HG03103 (cell line): ENCODE results near the gene CDC34.

ENCODE experiments used
- ATAC-seq: cut with Tn5 transposase; IDR thresholded peaks from one replicate; pipeline ENCODE4 v1.9.1; 2021; ENCODE audit warnings: low read depth; ENCODE audit not compliant: unreplicated experiment

Gene CDC34

DNA sequence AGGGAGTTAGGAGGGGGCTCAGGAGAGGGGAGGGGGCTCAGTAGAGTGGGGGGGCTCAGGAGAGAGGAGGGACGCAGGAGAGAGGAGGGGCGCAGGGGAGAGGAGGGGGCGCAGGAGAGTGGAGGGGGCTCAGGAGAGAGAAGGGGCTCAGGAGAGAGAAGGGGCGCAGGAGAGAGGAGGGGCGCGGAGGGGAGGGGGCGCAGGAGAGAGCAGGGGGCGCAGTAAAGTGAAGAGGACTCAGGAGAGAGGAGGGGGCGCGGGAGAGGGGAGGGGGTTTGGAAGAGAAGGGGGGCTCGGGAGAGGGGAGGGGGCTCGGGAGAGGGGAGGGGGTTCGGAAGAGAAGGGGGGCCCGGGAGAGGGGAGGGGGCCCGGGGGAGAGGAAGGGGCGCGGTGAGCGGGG is 34.6 kb upstream of the CDC34 start:
- ATAC-seq = no peak

DNA sequence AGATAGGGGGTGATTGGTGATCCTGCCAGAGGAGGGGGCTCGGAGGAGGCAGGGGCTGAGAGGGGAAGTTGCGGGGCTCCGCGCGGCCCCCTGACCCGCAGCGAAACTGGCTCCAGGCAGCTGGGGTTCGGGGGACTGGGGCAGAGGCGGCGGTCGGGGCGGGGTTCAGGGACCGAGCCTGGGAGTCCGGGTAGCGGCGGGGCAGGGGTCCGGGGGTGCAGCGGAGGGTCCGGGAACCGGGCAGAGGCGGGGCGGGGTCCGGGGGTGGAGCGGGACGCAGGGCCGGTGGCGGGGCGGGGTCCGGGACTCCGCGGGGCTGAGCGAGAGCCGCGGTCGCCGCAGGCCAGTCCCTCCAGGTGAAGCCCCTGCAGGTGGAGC is 34.1 kb upstream of the CDC34 start:
- no peak for ATAC-seq

DNA sequence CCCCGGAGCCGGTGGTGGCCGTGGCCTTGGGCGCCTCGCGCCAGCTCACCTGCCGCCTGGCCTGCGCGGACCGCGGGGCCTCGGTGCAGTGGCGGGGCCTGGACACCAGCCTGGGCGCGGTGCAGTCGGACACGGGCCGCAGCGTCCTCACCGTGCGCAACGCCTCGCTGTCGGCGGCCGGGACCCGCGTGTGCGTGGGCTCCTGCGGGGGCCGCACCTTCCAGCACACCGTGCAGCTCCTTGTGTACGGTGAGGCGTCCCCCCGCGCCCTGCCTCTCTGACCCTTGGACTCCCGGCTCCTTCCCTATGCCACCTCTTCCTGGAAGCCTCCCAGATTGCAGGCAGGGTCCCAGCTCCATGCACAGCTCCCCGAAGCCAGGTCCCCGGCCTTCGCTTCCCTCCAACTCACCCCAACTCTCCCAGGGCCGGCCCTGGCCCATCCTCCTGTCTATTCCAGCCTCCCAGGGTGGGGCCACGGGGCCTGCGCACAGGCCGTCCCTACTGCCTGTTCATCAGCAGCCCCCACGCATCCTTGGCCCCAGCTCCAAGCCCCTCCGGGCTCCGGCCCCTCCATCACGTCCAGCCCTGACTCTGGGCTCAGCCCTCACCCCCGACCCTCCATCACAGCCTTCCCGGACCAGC is 33.6 kb upstream of the CDC34 start:
- ATAC-seq = no peak

DNA sequence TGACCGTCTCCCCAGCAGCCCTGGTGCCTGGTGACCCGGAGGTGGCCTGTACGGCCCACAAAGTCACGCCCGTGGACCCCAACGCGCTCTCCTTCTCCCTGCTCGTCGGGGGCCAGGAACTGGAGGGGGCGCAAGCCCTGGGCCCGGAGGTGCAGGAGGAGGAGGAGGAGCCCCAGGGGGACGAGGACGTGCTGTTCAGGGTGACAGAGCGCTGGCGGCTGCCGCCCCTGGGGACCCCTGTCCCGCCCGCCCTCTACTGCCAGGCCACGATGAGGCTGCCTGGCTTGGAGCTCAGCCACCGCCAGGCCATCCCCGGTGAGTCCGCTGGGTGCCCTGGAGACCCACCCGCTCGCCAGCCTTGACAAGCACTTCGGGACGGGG is 33.1 kb upstream of the CDC34 start:
- no peak for ATAC-seq

DNA sequence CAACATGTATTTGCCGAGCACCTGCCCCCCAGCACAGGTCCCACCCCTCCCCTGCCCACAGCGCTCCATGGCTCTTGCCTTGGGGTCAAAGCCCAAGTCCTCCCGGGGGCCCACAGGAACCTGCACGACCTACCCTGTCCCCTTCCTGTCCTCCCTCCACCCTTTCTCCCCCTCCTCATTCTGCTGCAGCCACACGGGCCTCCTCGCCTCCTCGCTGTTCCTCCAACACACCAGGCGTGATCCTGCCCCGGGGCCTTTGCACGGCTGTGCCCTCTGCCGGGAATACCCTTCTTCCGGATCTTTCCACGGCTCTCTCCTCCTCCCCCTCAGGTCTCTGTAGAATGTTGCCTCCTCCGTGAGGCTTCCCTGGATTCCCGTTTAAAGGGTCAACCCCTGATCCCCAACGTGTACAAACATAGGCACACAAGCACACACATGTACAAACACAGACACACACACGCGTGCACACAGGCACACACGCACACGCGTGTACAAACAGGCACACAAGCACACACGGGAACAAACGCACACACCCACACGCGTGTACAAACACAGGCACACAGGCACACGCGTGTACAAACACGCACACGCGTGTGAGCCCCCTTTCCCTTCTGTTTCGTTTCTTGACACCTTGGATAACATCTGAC is 32.5 kb upstream of the CDC34 start:
- ATAC-seq = no peak

DNA sequence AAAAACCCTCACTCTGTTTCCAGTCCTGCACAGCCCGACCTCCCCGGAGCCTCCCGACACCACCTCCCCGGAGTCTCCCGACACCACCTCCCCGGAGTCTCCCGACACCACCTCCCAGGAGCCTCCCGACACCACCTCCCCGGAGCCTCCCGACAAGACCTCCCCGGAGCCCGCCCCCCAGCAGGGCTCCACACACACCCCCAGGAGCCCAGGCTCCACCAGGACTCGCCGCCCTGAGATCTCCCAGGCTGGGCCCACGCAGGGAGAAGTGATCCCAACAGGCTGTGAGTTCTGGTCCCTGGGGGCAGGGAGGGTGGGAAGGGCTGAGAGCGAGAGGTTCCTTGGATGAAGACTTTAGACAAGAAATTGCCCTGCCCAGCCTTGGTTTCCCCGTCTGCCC is 29.9 kb upstream of the CDC34 start:
- no peak for ATAC-seq

DNA sequence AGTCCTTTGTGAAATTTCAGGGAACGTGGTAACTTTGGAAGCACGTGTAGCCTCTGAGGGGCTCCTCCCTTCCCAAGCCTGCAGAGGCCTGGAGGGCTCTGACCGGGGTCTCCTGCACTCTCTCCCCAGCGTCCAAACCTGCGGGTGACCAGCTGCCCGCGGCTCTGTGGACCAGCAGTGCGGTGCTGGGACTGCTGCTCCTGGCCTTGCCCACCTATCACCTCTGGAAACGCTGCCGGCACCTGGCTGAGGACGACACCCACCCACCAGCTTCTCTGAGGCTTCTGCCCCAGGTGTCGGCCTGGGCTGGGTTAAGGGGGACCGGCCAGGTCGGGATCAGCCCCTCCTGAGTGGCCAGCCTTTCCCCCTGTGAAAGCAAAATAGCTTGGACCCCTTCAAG is 26.9 kb upstream of the CDC34 start:
- ATAC-seq = no peak

DNA sequence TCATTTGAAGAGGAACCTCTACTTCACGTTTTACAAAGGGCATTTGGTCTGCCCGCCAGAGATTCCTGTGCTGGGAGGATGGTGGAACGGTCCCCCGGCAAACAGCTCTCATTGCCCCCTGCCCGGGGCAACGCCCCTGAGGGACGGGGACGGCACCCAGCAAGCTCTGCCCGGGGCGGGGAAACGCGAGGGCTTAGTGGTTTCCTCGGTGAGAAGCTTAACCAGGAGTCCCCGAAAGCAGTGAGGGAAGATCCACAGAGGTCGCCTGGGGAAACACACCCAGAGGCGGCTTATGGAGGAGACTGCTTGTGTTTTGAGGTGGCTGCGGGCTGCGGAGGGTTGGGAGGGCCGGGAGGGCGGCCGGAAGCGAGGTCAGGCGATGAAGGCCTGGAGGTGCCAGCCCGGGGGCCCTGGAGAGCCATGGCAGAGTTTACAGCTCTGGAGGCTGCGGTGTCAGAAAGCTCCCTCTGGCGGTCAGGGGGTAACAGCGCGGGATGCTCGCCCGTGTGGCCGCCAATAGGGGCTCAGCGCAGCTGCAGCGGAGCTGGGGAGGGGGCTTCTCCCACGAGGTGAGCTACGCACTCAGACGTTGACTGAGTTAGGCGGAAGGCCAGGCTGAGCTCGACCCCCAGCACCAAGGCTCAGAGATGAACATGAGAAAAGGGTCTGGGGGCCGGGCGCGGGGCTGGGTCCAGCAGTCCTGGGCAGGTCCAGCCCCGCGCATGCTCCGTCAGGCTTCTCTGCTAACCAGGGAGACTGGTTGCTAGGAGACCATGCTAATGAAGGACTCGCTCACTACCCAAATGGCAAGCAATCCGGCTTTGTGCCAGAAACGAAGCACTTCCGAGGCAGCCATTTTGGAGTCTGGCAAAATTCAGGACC is 24.9 kb upstream of the CDC34 start:
- peak; percentile 55 for ATAC-seq

DNA sequence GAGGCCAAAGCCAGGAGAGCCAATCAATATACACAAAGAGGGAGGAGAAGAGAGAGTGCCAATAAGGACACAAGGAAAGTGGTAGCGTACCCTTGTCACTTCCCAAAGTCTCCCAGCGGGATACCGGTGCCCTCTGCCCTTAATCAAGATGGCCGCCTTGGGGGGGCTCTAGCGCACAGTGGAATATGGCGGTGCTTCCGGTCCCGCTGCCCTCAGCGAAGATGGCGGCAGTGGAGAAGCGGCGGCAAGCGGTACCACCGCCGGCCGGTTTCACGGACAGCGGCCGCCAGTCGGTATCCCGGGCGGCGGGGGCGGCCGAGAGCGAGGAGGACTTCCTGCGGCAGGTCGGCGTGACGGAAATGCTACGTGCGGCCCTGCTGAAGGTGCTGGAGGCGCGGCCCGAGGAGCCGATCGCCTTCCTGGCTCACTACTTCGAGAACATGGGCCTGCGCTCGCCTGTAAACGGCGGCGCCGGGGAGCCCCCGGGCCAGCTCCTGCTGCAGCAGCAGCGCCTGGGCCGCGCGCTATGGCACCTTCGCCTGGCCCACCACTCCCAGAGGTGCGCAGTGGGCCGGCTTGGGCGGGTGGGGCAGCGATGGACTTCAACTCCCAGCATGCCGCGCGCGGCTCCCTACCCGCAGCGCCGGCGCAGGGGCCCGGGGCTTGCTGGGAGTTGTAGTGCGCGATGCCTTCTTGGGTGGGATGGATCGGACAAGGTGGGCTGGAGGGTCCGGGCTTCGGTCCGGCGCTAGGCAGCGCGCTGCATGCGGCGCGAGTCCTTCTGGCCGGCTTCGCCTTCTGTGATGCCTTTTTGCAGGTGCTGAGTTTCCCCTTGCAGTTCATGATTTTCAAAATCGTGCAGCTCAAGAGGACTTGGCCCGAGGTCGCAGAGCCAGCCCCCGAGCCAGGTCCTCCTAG is 24.0 kb upstream of the CDC34 start, which contains the start of gene TPGS1:
Gene TPGS1, plus strand, starts transcription at position 212 of the 918 bp plus-strand sequence. Its CDS starts 10 bp downstream, at position 222.
- peak; percentile 48 for ATAC-seq

DNA sequence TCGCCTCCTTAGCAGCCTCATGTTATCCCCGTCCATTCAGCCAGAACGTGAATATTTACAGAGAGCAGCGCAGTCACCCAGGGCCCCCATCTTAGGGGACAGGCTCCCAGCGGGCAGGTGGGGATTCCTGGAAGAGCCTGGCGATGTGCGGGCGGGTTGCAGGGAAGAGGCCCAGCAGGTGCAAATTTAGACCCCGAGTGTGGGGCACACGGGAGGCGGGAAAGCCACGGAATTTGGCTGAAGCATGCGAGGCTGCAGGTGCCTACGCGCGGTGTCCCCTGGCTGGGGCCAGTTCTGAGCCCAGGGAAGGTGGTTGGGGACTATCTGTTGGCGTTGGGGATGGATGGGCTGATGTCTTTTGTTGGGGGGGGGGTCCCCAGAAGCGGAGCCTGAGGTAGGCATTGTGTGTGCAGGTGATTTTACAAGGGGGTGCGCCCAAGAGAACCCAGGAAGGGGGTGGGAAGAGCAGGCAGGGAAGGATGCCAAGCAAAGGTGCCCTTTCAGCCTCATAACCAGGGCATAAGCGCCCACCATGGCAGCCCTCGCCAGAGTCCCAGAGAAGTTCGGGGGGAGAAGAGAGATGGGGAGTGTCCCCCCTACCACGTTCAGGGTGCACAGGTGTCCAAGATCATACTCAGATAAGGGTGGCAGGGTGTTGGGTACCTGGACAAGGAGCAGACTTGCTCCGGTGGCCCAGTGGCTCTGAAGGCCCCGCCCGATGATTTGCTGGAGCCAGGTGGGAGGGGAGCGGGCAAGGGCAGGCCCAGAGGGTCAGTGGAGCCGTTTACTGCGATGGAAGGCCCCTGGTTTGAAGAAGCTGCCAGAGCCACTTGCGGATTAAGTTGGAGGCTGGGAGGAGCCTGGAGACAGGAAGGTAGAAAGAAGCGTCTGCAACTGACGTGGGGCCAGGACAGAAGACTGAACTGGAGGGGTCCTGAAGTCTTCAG is 23.1 kb upstream of the CDC34 start:
- no peak for ATAC-seq

DNA sequence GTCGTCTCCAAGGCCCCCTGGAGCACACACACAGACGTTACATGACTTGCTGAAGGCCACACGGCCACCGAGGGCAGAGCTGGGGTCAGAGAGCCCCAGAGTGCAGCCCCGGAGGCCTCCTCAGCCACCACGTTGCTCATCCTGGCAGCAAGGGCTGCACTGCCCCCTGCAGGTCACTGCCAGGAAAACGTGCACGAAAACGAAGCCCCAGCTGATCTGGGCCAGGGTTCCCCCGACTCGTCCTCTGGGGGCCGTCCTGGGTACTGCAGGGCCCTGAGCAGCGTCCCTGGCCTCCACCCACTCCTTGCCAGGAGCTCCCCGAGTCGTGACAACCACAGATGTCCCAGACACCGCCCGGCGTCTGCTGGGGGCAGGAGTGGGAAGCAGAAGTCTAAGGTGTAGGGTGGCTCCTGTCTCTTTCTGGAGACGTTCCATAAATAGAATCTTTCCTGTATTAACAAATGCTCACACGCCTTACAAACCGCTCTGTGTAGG is 20.9 kb upstream of the CDC34 start:
- ATAC-seq = no peak

DNA sequence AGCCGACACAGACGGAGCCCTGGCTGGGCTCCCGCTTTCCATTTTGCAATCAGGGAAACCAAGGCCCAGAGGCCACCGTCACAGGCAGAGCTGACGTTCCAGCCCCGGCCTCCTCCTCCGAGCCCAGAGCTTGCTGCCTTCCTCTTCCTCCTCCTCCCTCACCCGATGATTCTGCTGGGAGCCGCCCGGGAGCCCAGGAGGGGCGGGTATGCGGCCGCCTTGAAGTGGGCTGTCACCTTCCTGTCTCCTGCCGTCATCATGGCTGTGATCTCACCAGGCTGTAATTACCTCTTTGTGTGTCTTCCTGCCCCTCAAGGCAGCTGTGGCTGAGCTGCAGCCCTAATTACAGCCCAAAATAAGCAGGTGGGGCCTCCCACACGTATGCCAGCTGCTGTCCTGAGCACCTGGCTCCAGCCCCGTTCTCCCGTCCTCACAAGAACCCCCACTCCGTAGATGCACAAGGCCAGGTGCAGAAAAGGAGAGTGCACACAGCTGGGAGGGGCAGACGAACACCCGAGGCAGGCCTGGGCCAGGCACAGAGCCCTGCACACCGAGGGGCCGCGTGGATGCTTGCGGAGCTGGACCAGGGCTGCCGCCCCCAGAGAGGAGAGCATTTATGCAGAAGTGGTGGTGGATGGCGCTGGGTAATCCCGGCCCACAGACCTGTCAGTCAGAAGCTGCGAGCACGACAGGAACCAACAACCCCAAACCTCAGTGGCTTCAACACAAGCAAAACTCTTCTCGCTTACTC is 20.3 kb upstream of the CDC34 start:
- no peak for ATAC-seq

DNA sequence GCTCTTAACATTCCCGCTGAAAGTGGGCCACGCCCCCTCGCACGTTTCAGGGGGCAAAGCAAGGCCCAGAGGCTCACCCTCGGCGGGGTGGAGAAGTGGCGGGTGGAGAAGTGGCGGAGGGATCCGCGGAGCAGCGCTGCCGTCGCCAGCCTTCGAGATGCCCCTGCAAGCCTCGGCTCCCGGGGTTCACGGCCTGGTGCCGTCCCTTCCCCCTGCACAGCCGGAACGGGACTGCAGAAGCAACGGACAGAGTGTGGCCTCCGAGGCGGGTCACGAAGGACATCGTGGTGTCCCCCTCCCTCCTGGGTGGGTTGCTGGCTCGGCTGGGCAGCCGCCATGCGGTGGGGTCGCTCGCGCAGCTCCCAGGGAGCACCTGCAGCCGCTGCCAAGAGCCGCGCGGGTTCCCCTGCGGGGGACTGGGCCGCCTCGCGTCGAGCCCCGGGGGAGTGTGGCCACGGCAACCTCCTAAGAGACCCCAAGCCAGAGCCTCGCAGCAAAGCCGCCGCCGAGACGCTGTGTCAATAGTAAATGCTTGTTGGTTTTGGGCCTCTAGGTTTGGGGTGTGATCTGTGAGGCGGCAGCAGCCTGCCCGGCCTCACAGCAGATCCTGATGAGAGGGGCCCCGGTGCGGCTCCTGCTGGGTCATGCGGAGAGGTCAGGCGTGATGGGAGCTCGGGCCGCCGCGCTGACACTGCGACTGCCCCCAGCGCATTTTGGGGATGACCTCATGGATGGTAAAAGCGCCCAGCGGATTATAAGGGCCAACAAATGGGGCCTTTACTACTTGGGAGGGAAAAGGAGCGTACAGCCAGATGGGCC is 18.8 kb upstream of the CDC34 start:
- ATAC-seq = no peak

DNA sequence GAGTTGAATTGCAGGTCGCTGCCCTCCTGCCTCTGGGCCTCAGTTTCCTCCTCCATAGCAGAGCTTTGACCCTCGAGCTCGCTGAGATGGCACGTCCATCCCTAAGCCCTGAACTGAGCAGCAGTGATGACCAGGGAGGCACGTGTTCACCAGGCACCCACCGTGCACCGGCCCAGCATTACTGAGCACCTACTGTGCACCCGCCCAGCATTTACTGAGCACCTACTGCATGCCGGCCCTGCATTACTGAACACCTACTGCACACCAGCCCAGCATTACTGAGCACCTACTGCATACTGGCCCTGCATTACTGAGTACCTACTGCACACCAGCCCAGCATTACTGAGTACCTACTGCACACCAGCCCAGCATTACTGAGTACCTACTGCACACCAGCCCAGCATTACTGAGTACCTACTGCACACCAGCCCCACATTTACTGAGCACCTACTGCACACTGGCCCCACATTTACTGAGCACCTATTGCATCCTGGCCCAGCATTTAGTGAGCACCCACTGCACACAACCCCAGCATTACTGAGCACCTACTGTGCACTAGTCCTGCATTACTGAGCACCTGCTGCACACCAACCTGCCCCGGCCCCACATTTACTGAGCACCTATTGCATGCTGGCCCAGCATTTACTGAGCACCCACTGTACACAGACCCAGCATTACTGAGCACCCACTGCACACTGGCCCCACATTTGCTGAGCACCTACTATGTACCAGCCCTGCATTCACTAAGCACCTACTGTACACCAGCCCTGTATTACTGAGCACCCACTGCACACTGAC is 18.0 kb upstream of the CDC34 start:
- ATAC-seq = no peak

DNA sequence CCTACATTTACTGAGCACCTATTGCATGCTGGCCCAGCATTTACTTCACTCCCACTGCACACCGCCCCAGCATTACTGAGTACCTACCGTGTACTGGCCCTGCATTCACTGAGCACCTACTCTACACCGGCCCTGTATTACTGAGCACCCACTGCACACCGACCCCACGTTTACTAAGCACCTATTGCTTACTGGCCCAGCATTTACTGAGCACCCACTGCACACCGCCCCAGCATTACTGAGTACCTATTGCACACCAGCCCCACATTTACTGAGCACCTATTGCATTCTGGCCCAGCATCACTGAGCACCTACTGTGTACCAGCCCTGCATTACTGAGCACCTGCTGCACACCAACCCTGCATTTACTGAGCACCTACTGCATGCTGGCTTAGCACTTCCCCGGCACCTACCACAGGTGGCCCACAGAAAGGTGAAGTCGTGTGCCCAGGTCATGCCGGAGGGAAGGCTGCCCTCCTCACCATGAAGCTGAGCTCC is 17.3 kb upstream of the CDC34 start:
- no peak for ATAC-seq

DNA sequence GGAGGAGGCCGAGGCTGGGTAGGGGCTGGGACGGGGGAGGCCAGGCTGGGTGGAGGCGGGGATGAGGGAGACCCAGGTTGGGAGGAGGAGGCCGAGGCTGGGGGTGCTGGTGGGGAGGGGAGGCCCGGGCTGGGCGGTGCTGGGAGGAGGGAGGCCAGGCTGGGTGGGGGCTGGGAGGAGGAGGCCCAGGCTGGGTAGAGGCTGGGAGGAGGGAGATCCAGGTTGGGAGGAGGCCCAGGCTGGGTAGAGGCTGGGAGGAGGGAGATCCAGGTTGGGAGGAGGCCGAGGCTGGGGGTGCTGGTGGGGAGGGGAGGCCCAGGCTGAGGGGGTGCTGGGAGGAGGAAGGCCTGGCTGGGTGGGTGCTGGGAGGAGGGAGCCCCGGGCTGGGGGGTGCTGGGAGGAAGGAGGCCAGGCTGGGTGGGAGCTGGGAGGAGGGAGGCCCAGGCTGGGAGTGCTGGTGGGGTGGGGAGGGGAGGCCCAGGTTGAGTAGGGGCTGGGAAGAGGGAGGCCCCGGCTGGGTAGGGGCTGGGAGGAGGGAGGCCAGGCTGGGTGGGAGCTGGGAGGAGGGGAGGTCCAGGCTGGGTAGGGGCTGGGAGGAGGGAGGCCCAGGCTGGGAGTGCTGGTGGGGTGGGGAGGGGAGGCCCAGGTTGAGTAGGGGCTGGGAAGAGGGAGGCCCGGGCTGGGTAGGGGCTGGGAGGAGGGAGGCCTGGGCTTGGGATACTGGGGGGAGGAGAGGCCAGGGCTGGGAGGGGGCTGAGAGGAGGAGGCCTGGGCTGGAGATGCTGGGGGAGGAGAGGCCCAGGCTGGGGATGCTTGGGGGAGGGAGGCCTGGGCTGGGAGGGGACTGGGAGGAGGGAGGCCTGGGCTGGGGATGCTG is 13.6 kb upstream of the CDC34 start:
- ATAC-seq = no peak
